HepG2 (cell line): ENCODE results near the gene KIRREL3.

ENCODE experiments used
- CHD4 ChIP-seq: fragments of 200-600 bp; sonication (generic); IDR thresholded peaks from 2 replicates; pipeline ENCODE4 v1.7.0; 2017; ENCODE audit warnings: mild to moderate bottlenecking, low read length, borderline replicate concordance
- DNMT1 ChIP-seq: sonication (generic); formaldehyde crosslinking; IDR thresholded peaks from 2 replicates; pipeline ENCODE4 v1.5.1; 2020; ENCODE audit warnings: mild to moderate bottlenecking, missing genetic modification reagents
- KDM2A ChIP-seq: sonication (generic); formaldehyde crosslinking; IDR thresholded peaks from 2 replicates; pipeline ENCODE4 v1.4.0; 2020; ENCODE audit warnings: low read depth, missing genetic modification reagents, borderline replicate concordance
- PHF21A ChIP-seq: sonication (generic); formaldehyde crosslinking; IDR thresholded peaks from 2 replicates; pipeline ENCODE4 v1.5.0; 2020; ENCODE audit warnings: mild to moderate bottlenecking, missing genetic modification reagents
- PHF8 ChIP-seq: sonication (generic); formaldehyde crosslinking; IDR thresholded peaks from 2 replicates; pipeline ENCODE4 v1.5.0; 2020; ENCODE audit warnings: missing genetic modification reagents
- POLR2AphosphoS2 ChIP-seq: IDR thresholded peaks from 2 replicates; pipeline ENCODE4 v1.6.1; 2011; ENCODE audit warnings: low read depth, low read length, improper control_type of control experiment
- ZNF776 ChIP-seq: sonication (generic); formaldehyde crosslinking; IDR thresholded peaks from 2 replicates; pipeline ENCODE4 v1.4.0; 2020; ENCODE audit warnings: mild to moderate bottlenecking, missing genetic modification reagents
- TF ChIP-seq, protein P1 (sequence below): fragments of 450-650 bp; IDR thresholded peaks from 2 replicates; pipeline ENCODE4 v1.6.1; 2017; ENCODE audit warnings: mild to moderate bottlenecking
- TF ChIP-seq, protein P2 (sequence below): sonication (generic); formaldehyde crosslinking; IDR thresholded peaks from 2 replicates; pipeline ENCODE4 v1.5.0; 2020; ENCODE audit warnings: mild to moderate bottlenecking, missing genetic modification reagents, moderate library complexity

DNA sequence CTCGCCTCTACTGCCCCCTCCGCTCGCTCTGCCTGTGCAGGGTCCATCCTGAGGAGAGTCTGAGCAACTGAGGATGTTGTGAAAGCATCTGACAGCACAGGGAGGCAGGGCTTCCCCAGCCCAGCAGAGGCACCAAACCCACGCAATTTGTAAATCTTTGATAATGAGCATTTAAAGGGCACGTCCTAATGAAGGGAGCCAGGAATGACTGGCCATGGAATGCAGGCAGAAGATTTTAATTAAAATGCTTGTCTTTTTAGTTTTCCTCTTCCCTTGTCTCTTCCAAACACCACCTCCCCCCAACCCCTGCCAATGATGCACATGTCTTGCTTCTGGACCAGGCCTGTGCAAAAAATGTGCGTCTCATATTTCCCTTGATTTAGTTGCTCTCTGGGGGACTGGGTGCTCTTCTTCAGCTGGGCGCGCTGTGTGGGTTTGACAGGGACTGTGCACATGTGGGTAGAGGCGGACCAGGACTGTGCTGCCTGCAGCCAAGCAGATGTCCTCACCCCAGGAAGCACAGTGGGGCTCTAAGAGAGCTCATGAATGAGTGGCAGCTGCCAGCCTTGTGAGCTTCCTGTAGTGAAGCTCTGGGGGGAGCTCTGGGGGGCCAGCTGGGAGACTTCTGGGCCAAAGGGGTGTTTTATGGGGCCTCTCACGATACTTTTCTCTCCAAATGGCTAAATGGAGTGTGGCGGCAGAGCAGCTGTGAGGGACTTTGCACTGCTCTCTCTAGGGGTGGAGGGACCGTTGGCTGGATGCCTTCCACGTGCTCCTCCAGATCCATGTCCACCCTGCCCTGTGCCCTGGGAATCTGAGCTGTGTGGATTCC lies 371.6 kb downstream of the KIRREL3 start:
- no peak for TF ChIP-seq KDM2A
- TF ChIP-seq DNMT1 = no peak
- TF ChIP-seq, protein P1, sequence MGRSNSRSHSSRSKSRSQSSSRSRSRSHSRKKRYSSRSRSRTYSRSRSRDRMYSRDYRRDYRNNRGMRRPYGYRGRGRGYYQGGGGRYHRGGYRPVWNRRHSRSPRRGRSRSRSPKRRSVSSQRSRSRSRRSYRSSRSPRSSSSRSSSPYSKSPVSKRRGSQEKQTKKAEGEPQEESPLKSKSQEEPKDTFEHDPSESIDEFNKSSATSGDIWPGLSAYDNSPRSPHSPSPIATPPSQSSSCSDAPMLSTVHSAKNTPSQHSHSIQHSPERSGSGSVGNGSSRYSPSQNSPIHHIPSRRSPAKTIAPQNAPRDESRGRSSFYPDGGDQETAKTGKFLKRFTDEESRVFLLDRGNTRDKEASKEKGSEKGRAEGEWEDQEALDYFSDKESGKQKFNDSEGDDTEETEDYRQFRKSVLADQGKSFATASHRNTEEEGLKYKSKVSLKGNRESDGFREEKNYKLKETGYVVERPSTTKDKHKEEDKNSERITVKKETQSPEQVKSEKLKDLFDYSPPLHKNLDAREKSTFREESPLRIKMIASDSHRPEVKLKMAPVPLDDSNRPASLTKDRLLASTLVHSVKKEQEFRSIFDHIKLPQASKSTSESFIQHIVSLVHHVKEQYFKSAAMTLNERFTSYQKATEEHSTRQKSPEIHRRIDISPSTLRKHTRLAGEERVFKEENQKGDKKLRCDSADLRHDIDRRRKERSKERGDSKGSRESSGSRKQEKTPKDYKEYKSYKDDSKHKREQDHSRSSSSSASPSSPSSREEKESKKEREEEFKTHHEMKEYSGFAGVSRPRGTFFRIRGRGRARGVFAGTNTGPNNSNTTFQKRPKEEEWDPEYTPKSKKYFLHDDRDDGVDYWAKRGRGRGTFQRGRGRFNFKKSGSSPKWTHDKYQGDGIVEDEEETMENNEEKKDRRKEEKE = no peak
- no peak for TF ChIP-seq PHF8 (CRISPR knock-in tag)
- TF ChIP-seq CHD4 = no peak
- TF ChIP-seq PHF21A (CRISPR knock-in tag) = no peak
- TF ChIP-seq POLR2AphosphoS2 = no peak
- TF ChIP-seq, protein P2, sequence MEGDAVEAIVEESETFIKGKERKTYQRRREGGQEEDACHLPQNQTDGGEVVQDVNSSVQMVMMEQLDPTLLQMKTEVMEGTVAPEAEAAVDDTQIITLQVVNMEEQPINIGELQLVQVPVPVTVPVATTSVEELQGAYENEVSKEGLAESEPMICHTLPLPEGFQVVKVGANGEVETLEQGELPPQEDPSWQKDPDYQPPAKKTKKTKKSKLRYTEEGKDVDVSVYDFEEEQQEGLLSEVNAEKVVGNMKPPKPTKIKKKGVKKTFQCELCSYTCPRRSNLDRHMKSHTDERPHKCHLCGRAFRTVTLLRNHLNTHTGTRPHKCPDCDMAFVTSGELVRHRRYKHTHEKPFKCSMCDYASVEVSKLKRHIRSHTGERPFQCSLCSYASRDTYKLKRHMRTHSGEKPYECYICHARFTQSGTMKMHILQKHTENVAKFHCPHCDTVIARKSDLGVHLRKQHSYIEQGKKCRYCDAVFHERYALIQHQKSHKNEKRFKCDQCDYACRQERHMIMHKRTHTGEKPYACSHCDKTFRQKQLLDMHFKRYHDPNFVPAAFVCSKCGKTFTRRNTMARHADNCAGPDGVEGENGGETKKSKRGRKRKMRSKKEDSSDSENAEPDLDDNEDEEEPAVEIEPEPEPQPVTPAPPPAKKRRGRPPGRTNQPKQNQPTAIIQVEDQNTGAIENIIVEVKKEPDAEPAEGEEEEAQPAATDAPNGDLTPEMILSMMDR (CRISPR knock-in tag) = no peak
- no peak for TF ChIP-seq ZNF776
